HG03175 (cell line): ENCODE results near the gene GPR162.
"Not testable (repeated sequence)": the region's sequence is repeated elsewhere in the genome, so short reads cannot be mapped to it uniquely, and the experiment has no call there.

Experiments
- ATAC-seq: cut with Tn5 transposase; IDR thresholded peaks from one replicate; pipeline ENCODE4 v1.9.1; 2021; ENCODE audit warnings: mild to moderate bottlenecking, moderate library complexity; ENCODE audit not compliant: unreplicated experiment

The GPR162 gene

GRCh38 chr12:6852651-6853354, 31.2 kb downstream of the GPR162 start:
- ATAC-seq = no peak

GRCh38 chr12:6853626-6854025, 32.0 kb downstream of the GPR162 start:
- ATAC-seq = no peak

GRCh38 chr12:6854036-6854435, 32.4 kb downstream of the GPR162 start:
- no peak for ATAC-seq

- ATAC-seq = no peak
Observed at GRCh38 chr12:6855322-6855721, 33.7 kb downstream of the GPR162 start.

- no peak for ATAC-seq
Observed at GRCh38 chr12:6858799-6859198, 37.2 kb downstream of the GPR162 start.

GRCh38 chr12:6860116-6860515, 38.5 kb downstream of the GPR162 start:
- no peak for ATAC-seq

GRCh38 chr12:6860942-6861341, 39.3 kb downstream of the GPR162 start:
- ATAC-seq = no peak

- ATAC-seq = no peak
Observed at GRCh38 chr12:6861391-6861790, 39.8 kb downstream of the GPR162 start.

- no peak for ATAC-seq
Observed at GRCh38 chr12:6863033-6863432, 41.4 kb downstream of the GPR162 start.

- ATAC-seq = no peak
Observed at GRCh38 chr12:6863586-6864321, 42.1 kb downstream of the GPR162 start.

GRCh38 chr12:6865307-6865706, 43.7 kb downstream of the GPR162 start:
- ATAC-seq = not testable (repeated sequence)

GRCh38 chr12:6866163-6866919, 44.7 kb downstream of the GPR162 start:
- no peak for ATAC-seq

GRCh38 chr12:6866920-6867412, 45.3 kb downstream of the GPR162 start:
- peak; percentile 21 for ATAC-seq

- ATAC-seq = peak; percentile 70
Observed at GRCh38 chr12:6867413-6868210, 46.0 kb downstream of the GPR162 start, which contains the start of gene TPI1. TSS of gene TPI1 (plus strand) at chr12:6867531. CDS start at chr12:6867567, 36 bp downstream.

GRCh38 chr12:6868211-6869048, 46.8 kb downstream of the GPR162 start:
- ATAC-seq = no peak

GRCh38 chr12:6869049-6870021, 47.7 kb downstream of the GPR162 start:
- ATAC-seq = no peak

- not testable (repeated sequence) for ATAC-seq
Observed at GRCh38 chr12:6870304-6870703, 48.7 kb downstream of the GPR162 start.
